Hepatocyte (in vitro differentiated cells): ENCODE data around the gene MRPS23.

ENCODE experiments used
- CTCF ChIP-seq: fragments of 200-600 bp; sonication (generic); IDR thresholded peaks from 2 replicates; pipeline ENCODE4 v1.5.1; 2016; ENCODE audit warnings: antibody characterized with exemption, mild to moderate bottlenecking; ENCODE audit not compliant: poor library complexity
- EZH2 ChIP-seq: fragments of 200-600 bp; sonication (generic); IDR thresholded peaks from 2 replicates; pipeline ENCODE4 v1.6.1; 2016; ENCODE audit warnings: antibody characterized with exemption, mild to moderate bottlenecking, borderline replicate concordance

GRCh38 chr17:57810721-57811637 lies 38.9 kb downstream of the MRPS23 start:
- no peak for TF ChIP-seq EZH2
- TF ChIP-seq CTCF = no peak
